ENCODE results near the gene SNAP47. TPM values are rescaled to one million over a fixed set of nuclear protein-coding genes. Genes with fewer than 3 reads are reported as not detected.

SNAP47 gene
- polyA plus RNA-seq, 1 of the 3 experiments (the other 2 are of a cell fraction) = 45.6 TPM

- Histone ChIP-seq H3K79me2 (ENCODE audit: insufficient read depth) (no peaks in the 10 kb centered on the region), H3K9me3 (no peaks in the 10 kb centered on the region), H4K20me1 (ENCODE audit: insufficient read depth) (no peaks in the 10 kb centered on the region), H3K9me2 (no peaks in the 10 kb centered on the region), H3K4me1 (ENCODE audit: control insufficient read depth in 1 of 2, insufficient read depth in 2 of 2, low read depth in 1 of 2, low read length in 1 of 2) (peaks cover 0 to 27% of the 10 kb centered on the region in 2 experiments; a peak in 1 of 4 replicates), H3K9ac (no peak overlapping the region), H3K4me2 (no peak overlapping the region), H3F3A (replicated peaks; ENCODE audit: insufficient read depth) (no peaks in the 10 kb centered on the region), H3K4me3 (ENCODE audit: low read depth in 2 of 2, low read length in 1 of 2) (no peak overlapping the region), H3K36me3 (replicated peaks in 1 of 2; ENCODE audit: control insufficient read depth in 1 of 2, insufficient read depth in 2 of 2, low read length in 1 of 2) (peaks cover 0 to 13% of the 10 kb centered on the region in 2 experiments), H2AFZ (ENCODE audit: low read depth) (no peak overlapping the region), H3K27me3 (ENCODE audit: insufficient read depth) (no peaks in the 10 kb centered on the region), H3K27ac (ENCODE audit: low read depth in 2 of 2, low read length in 1 of 2) (no peak overlapping the region)
- CTCF ChIA-PET = interaction anchor here (1.6 kb wide), 1 partner anchor 22 kb away, joined by 4 read pairs; no protein-coding TSS in a partner anchor
- DNase-seq = no peak
- TF ChIP-seq FOSL2 (IDR thresholded peaks at IDR 0.05; ENCODE audit: borderline replicate concordance, low read depth) = no peak
- no peak for TF ChIP-seq NRF1 (IDR thresholded peaks at IDR 0.05; ENCODE audit: low read depth, low read length)
- no peak for TF ChIP-seq TAF1 (IDR thresholded peaks at IDR 0.05; ENCODE audit: borderline replicate concordance, low read depth, low read length)
- no peak for TF ChIP-seq REST (IDR thresholded peaks at IDR 0.05; ENCODE audit: low read depth, low read length)
- TF ChIP-seq GABPA (IDR thresholded peaks at IDR 0.05; ENCODE audit: low read depth) = no peak
- TF ChIP-seq TEAD4 (IDR thresholded peaks at IDR 0.05; ENCODE audit: borderline replicate concordance, insufficient read depth) = no peak
- TF ChIP-seq FOXM1 (IDR thresholded peaks at IDR 0.05; ENCODE audit: low read depth) = no peak
- no peak for TF ChIP-seq EZH2phosphoT487 (IDR thresholded peaks at IDR 0.05; ENCODE audit: borderline replicate concordance, low read depth)
- WGBS (ENCODE audit: low lambda C conversion rate) = 96% methylated on average over 12 of the region's 13 CpGs
- POLR2A ChIA-PET = no interaction called here
These were observed 50.0 kb downstream of the SNAP47 start for GRCh38 chr1:227785094-227785804.

- H3F3A ChIP-seq (replicated peaks; ENCODE audit: insufficient read depth) = no peaks in the 10 kb centered on the region
- H3K4me1 ChIP-seq (ENCODE audit: control insufficient read depth in 1 of 2, insufficient read depth in 2 of 2, low read depth in 1 of 2, low read length in 1 of 2) = peaks cover 0 to 27% of the 10 kb centered on the region in 2 experiments; a peak in 1 of 4 replicates
- no peak overlapping the region for H2AFZ ChIP-seq (ENCODE audit: low read depth)
- H3K27me3 ChIP-seq (ENCODE audit: insufficient read depth) = no peaks in the 10 kb centered on the region
- ChIA-PET CTCF (no interaction called here), POLR2A (no interaction called here)
- no peak overlapping the region for H3K27ac ChIP-seq (ENCODE audit: low read depth in 2 of 2, low read length in 1 of 2)
- no peak overlapping the region for H3K4me3 ChIP-seq (ENCODE audit: low read depth in 2 of 2, low read length in 1 of 2)
- 80% methylated on average over 14 of the region's 19 CpGs for WGBS (ENCODE audit: low lambda C conversion rate)
- no peak overlapping the region for H3K9ac ChIP-seq
- peak; percentile 51 for DNase-seq
- H3K36me3 ChIP-seq (replicated peaks in 1 of 2; ENCODE audit: control insufficient read depth in 1 of 2, insufficient read depth in 2 of 2, low read length in 1 of 2) = peaks cover 0 to 7% of the 10 kb centered on the region in 2 experiments
- peak overlapping the region; percentile 98; the same call in 1 of the 2 replicates for H3K4me2 ChIP-seq
- H3K9me3 ChIP-seq = no peaks in the 10 kb centered on the region
- H3K9me2 ChIP-seq = no peaks in the 10 kb centered on the region
- no peaks in the 10 kb centered on the region for H4K20me1 ChIP-seq (ENCODE audit: insufficient read depth)
- H3K79me2 ChIP-seq (ENCODE audit: insufficient read depth) = no peaks in the 10 kb centered on the region
- TF ChIP-seq REST (IDR thresholded peaks at IDR 0.05; ENCODE audit: low read depth, low read length) (no peak), FOXJ3 (CRISPR knock-in tag; IDR thresholded peaks at IDR 0.05) (no peak), MEF2A (IDR thresholded peaks at IDR 0.05; ENCODE audit: borderline replicate concordance, low read depth) (no peak), RFX5 (IDR thresholded peaks at IDR 0.05; ENCODE audit: low read length) (no peak), JUND (IDR thresholded peaks at IDR 0.05) (no peak), USF2 (IDR thresholded peaks at IDR 0.05; ENCODE audit: borderline replicate concordance, low read depth, low read length) (no peak), NRF1 (IDR thresholded peaks at IDR 0.05; ENCODE audit: low read depth, low read length) (no peak), SIN3A (IDR thresholded peaks at IDR 0.05; ENCODE audit: borderline replicate concordance, low read depth, low read length) (no peak)
These were observed 50.8 kb downstream of the SNAP47 start for GRCh38 chr1:227785805-227786671.
